ENCODE data around the gene DHDH.
"Not testable (repeated sequence)": the region's sequence is repeated elsewhere in the genome, so short reads cannot be mapped to it uniquely, and the experiment has no call there.

The DHDH gene

DNA sequence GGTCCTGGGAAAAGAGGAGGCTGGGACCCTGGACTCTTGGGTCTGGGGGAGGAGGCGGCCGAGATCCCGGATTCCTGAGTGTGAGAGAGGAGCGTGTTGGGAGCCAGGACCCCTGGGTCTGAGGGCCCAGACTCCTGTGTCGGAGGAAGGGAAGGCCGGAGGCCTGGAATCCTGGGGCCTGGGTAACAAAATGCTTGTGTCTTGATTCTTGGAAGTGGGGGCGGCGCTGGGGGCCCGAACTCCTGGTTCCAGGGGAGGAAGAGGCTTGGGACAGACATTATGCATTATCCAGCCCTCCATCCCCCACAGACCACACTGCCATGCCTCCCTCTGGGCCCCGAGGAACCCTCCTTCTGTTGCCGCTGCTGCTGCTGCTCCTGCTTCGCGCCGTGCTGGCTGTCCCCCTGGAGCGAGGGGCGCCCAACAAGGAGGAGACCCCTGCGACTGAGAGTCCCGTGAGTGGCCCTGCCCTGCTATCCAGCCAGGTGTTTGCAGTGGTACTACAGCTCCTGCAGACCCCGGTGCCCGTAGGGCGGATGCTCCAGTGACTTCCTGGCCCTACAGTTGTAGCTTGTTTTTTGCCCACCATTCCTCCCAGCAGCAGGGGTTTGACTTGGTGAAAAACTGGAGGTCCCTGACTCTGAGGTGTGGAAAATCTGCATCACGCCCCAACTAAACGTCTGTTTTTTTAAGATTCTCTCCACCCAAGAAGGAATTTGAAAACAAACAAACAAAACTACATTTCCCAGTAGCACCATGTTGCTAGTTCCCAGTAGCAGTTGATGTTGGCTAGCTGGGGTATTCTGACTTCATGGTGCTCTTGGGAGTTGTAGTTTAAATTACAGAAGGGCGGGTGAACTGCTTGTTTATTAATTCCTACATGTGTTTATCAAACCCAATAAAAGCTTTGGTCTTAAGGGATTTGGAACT is 32.8 kb upstream of the DHDH start:
- Histone ChIP-seq H3K4me1 (ENCODE audit: control insufficient read depth, insufficient read depth, low read length) (peaks cover 3% of the 10 kb centered on the region; the same call in 1 of the 2 replicates), H3K36me3 (ENCODE audit: control insufficient read depth, insufficient read depth, low read length) (peaks cover 22% of the 10 kb centered on the region), H3K9ac (ENCODE audit: low read depth, low read length) (peak overlapping the region; percentile 47), H3K27me3 (ENCODE audit: control insufficient read depth, insufficient read depth, low read length) (no peaks in the 10 kb centered on the region), H3K4me3 (ENCODE audit: low read depth, low read length) (peak overlapping the region; percentile 83), H3K27ac (ENCODE audit: low read depth, low read length) (peak overlapping the region; percentile 73), H3K9me3 (ENCODE audit: control insufficient read depth, insufficient read depth, low read length) (no peaks in the 10 kb centered on the region)

DNA sequence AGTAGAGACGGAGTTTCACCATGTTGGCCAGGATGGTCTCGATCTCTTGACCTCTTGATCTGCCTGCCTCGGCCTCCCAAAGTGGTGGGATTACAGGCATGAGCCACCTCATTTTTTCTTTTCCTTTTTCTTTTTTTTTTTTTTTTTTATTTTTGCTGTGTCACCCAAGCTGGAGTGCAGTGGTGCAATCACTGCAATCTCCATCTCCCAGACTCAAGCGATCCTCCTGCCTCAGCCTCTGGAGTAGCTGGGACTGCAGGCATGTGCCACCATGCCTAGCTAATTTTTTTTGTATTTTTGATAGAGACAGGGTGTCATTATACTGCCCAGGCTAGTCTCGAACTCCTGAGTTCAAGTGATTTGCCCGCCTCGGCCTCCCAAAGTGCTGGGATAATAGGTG is 31.2 kb upstream of the DHDH start:
- H3K27me3 ChIP-seq (ENCODE audit: control insufficient read depth, insufficient read depth, low read length); H3K4me1 ChIP-seq (ENCODE audit: control insufficient read depth, insufficient read depth, low read length); H3K27ac ChIP-seq (ENCODE audit: low read depth, low read length); H3K9ac ChIP-seq (ENCODE audit: low read depth, low read length); H3K9me3 ChIP-seq (ENCODE audit: control insufficient read depth, insufficient read depth, low read length); H3K4me3 ChIP-seq (ENCODE audit: low read depth, low read length): not testable (repeated sequence)
- peaks cover 22% of the 10 kb centered on the region for H3K36me3 ChIP-seq (ENCODE audit: control insufficient read depth, insufficient read depth, low read length)

DNA sequence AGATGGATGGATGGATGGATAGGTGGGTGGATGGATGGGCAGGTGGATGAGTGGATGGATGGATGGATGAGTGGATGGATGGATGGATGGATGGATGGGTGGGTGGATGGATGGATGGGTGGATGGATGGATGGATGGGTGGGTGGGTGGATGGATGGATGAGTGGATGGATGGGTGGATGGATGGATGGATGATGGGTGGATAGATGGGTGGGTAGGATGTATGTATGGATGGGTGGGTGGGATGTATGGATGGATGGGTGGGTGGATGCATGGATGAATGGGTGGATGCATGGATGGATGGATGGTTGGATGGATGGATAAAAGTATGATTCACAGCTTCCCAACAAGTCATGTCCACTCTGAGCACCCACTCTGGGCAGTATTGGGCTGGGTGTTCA is 29.7 kb upstream of the DHDH start:
- H3K9ac ChIP-seq (ENCODE audit: low read depth, low read length); H3K4me3 ChIP-seq (ENCODE audit: low read depth, low read length); H3K27ac ChIP-seq (ENCODE audit: low read depth, low read length); H3K4me1 ChIP-seq (ENCODE audit: control insufficient read depth, insufficient read depth, low read length); H3K27me3 ChIP-seq (ENCODE audit: control insufficient read depth, insufficient read depth, low read length); H3K9me3 ChIP-seq (ENCODE audit: control insufficient read depth, insufficient read depth, low read length): not testable (repeated sequence)
- peaks cover 31% of the 10 kb centered on the region for H3K36me3 ChIP-seq (ENCODE audit: control insufficient read depth, insufficient read depth, low read length)

GRCh38 chr19:48905664-48906063 is 27.8 kb upstream of the DHDH start:
- H3K4me1 ChIP-seq (ENCODE audit: control insufficient read depth, insufficient read depth, low read length): peaks cover 3% of the 10 kb centered on the region; the same call in 1 of the 2 replicates
- peaks cover 42% of the 10 kb centered on the region for H3K36me3 ChIP-seq (ENCODE audit: control insufficient read depth, insufficient read depth, low read length)
- H3K9ac ChIP-seq (ENCODE audit: low read depth, low read length): no peak overlapping the region
- no peak overlapping the region for H3K27ac ChIP-seq (ENCODE audit: low read depth, low read length)
- H3K27me3 ChIP-seq (ENCODE audit: control insufficient read depth, insufficient read depth, low read length): no peaks in the 10 kb centered on the region
- no peak overlapping the region for H3K4me3 ChIP-seq (ENCODE audit: low read depth, low read length)
- H3K9me3 ChIP-seq (ENCODE audit: control insufficient read depth, insufficient read depth, low read length): no peaks in the 10 kb centered on the region

DNA sequence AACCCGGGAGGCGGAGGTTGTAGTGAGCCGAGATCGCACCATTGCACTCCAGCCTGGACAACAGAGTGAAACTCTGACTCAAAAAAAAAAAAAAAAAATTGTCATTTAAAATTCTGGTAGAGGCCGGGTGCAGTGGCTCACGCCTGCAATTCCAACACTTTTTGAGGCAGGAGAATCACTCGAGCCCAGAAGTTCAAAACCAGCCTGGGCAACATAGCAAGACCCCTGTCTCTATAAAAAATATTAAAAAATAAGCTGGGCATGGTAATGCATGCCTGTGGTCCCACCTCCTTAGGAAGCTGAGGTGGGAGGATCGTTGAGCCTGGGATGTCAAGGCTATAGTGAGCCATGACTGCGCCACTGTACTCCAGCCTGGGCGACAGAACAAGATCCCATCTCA is 27.2 kb upstream of the DHDH start:
- no peaks in the 10 kb centered on the region for H3K27me3 ChIP-seq (ENCODE audit: control insufficient read depth, insufficient read depth, low read length)
- H3K9me3 ChIP-seq (ENCODE audit: control insufficient read depth, insufficient read depth, low read length): no peaks in the 10 kb centered on the region
- H3K36me3 ChIP-seq (ENCODE audit: control insufficient read depth, insufficient read depth, low read length): peaks cover 48% of the 10 kb centered on the region

DNA sequence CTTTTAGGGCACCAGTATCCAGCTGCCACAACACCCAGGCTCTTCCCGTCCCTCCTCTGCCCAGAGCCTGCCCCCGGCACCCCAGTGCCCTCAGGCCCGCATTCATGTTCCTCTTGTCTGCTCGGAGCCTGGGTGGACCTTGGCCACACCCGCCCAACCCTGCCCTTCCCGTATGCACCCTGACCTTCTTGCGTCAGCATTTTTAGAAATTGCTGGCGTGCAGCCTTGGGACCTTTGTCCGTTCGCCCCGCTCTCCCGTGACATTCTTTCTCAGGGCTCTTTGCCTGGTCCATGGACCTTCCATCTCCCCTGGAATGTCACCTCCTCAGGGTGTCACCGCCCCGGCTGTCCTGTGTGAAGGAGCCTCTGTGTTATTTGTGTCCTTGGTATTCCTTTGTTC is 25.8 kb upstream of the DHDH start:
- no peak overlapping the region for H3K9ac ChIP-seq (ENCODE audit: low read depth, low read length)
- no peak overlapping the region for H3K27ac ChIP-seq (ENCODE audit: low read depth, low read length)
- H3K36me3 ChIP-seq (ENCODE audit: control insufficient read depth, insufficient read depth, low read length): peaks cover 54% of the 10 kb centered on the region
- no peaks in the 10 kb centered on the region for H3K4me1 ChIP-seq (ENCODE audit: control insufficient read depth, insufficient read depth, low read length)
- no peaks in the 10 kb centered on the region for H3K9me3 ChIP-seq (ENCODE audit: control insufficient read depth, insufficient read depth, low read length)
- no peak overlapping the region for H3K4me3 ChIP-seq (ENCODE audit: low read depth, low read length)
- H3K27me3 ChIP-seq (ENCODE audit: control insufficient read depth, insufficient read depth, low read length): no peaks in the 10 kb centered on the region

More for the DNA sequence above, 27.2 kb upstream of the DHDH start:
- Histone ChIP-seq H3K27ac (ENCODE audit: low read depth, low read length) (no peak overlapping the region), H3K9ac (ENCODE audit: low read depth, low read length) (no peak overlapping the region), H3K4me3 (ENCODE audit: low read depth, low read length) (no peak overlapping the region), H3K4me1 (ENCODE audit: control insufficient read depth, insufficient read depth, low read length) (no peaks in the 10 kb centered on the region)

GRCh38 chr19:48909424-48910077 is 23.9 kb upstream of the DHDH start:
- not testable (repeated sequence) for H3K4me3 ChIP-seq (ENCODE audit: low read depth, low read length); H3K27me3 ChIP-seq (ENCODE audit: control insufficient read depth, insufficient read depth, low read length); H3K27ac ChIP-seq (ENCODE audit: low read depth, low read length); H3K4me1 ChIP-seq (ENCODE audit: control insufficient read depth, insufficient read depth, low read length); H3K9me3 ChIP-seq (ENCODE audit: control insufficient read depth, insufficient read depth, low read length); H3K9ac ChIP-seq (ENCODE audit: low read depth, low read length)
- H3K36me3 ChIP-seq (ENCODE audit: control insufficient read depth, insufficient read depth, low read length): peaks cover 65% of the 10 kb centered on the region

- Histone ChIP-seq H3K9me3 (ENCODE audit: control insufficient read depth, insufficient read depth, low read length) (no peaks in the 10 kb centered on the region), H3K4me1 (ENCODE audit: control insufficient read depth, insufficient read depth, low read length) (no peaks in the 10 kb centered on the region), H3K4me3 (ENCODE audit: low read depth, low read length) (no peak overlapping the region), H3K9ac (ENCODE audit: low read depth, low read length) (no peak overlapping the region), H3K36me3 (ENCODE audit: control insufficient read depth, insufficient read depth, low read length) (peaks cover 61% of the 10 kb centered on the region), H3K27ac (ENCODE audit: low read depth, low read length) (no peak overlapping the region), H3K27me3 (ENCODE audit: control insufficient read depth, insufficient read depth, low read length) (no peaks in the 10 kb centered on the region)
Observed at GRCh38 chr19:48910803-48911202, 22.7 kb upstream of the DHDH start.

GRCh38 chr19:48913114-48913889 is 20.2 kb upstream of the DHDH start:
- Histone ChIP-seq H3K36me3 (ENCODE audit: control insufficient read depth, insufficient read depth, low read length) (peaks cover 68% of the 10 kb centered on the region), H3K9me3 (ENCODE audit: control insufficient read depth, insufficient read depth, low read length) (no peaks in the 10 kb centered on the region), H3K4me1 (ENCODE audit: control insufficient read depth, insufficient read depth, low read length) (no peaks in the 10 kb centered on the region), H3K9ac (ENCODE audit: low read depth, low read length) (no peak overlapping the region), H3K27me3 (ENCODE audit: control insufficient read depth, insufficient read depth, low read length) (no peaks in the 10 kb centered on the region), H3K27ac (ENCODE audit: low read depth, low read length) (no peak overlapping the region), H3K4me3 (ENCODE audit: low read depth, low read length) (no peak overlapping the region)

- Histone ChIP-seq H3K4me3 (ENCODE audit: low read depth, low read length) (no peak overlapping the region), H3K27me3 (ENCODE audit: control insufficient read depth, insufficient read depth, low read length) (no peaks in the 10 kb centered on the region), H3K9me3 (ENCODE audit: control insufficient read depth, insufficient read depth, low read length) (no peaks in the 10 kb centered on the region), H3K27ac (ENCODE audit: low read depth, low read length) (no peak overlapping the region), H3K4me1 (ENCODE audit: control insufficient read depth, insufficient read depth, low read length) (no peaks in the 10 kb centered on the region), H3K9ac (ENCODE audit: low read depth, low read length) (no peak overlapping the region), H3K36me3 (ENCODE audit: control insufficient read depth, insufficient read depth, low read length) (peaks cover 72% of the 10 kb centered on the region)
Observed at GRCh38 chr19:48914181-48914580, 19.3 kb upstream of the DHDH start.

DNA sequence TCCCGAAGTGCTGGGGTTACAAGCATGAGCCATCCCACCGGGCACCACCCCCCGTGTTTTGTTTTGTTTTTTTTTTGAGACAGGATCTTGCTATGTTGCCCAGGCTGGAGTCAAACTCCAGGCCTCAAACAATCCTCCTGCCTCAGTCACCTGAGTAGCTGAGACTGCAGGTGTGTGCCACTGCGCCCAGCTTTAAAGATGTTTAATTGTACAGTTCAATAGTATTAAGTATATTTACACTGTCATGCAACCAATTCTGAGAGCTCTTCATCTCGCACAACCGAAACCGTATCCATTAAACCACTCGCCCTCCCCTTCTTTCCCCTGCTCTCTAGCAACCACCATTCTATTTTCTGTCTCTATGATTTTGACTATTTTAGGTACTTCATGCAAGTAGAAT is 17.7 kb upstream of the DHDH start:
- Histone ChIP-seq H3K27ac (ENCODE audit: low read depth, low read length) (no peak overlapping the region), H3K36me3 (ENCODE audit: control insufficient read depth, insufficient read depth, low read length) (peaks cover 70% of the 10 kb centered on the region), H3K4me3 (ENCODE audit: low read depth, low read length) (no peak overlapping the region), H3K9me3 (ENCODE audit: control insufficient read depth, insufficient read depth, low read length) (no peaks in the 10 kb centered on the region), H3K9ac (ENCODE audit: low read depth, low read length) (no peak overlapping the region), H3K4me1 (ENCODE audit: control insufficient read depth, insufficient read depth, low read length) (no peaks in the 10 kb centered on the region), H3K27me3 (ENCODE audit: control insufficient read depth, insufficient read depth, low read length) (no peaks in the 10 kb centered on the region)
